Keratinocyte (primary cell): ENCODE results near the gene RPL37A.

Experiments
- EZH2 ChIP-seq: IDR thresholded peaks from one replicate; pipeline ENCODE4 v1.6.1; 2012; ENCODE audit warnings: inconsistent platforms, mild to moderate bottlenecking, low read length, moderate library complexity
- TF ChIP-seq, protein P1 (sequence below), 3 experiments: IDR thresholded peaks in 1 of 3; conservative IDR thresholded peaks in 1 of 3; optimal IDR thresholded peaks in 1 of 3; 2 replicates in 2 of 3; 3 replicates in 1 of 3; pipeline versions ENCODE3 to v1.5.1; 2011; ENCODE audit warnings: low read length in 3 of 3, mild to moderate bottlenecking in 3 of 3, moderate library complexity in 2 of 3, control low read depth in 1 of 3, inconsistent platforms in 1 of 3; ENCODE audit not compliant: insufficient read depth in 2 of 3; ENCODE audit errors: extremely low read depth in 1 of 3

DNA sequence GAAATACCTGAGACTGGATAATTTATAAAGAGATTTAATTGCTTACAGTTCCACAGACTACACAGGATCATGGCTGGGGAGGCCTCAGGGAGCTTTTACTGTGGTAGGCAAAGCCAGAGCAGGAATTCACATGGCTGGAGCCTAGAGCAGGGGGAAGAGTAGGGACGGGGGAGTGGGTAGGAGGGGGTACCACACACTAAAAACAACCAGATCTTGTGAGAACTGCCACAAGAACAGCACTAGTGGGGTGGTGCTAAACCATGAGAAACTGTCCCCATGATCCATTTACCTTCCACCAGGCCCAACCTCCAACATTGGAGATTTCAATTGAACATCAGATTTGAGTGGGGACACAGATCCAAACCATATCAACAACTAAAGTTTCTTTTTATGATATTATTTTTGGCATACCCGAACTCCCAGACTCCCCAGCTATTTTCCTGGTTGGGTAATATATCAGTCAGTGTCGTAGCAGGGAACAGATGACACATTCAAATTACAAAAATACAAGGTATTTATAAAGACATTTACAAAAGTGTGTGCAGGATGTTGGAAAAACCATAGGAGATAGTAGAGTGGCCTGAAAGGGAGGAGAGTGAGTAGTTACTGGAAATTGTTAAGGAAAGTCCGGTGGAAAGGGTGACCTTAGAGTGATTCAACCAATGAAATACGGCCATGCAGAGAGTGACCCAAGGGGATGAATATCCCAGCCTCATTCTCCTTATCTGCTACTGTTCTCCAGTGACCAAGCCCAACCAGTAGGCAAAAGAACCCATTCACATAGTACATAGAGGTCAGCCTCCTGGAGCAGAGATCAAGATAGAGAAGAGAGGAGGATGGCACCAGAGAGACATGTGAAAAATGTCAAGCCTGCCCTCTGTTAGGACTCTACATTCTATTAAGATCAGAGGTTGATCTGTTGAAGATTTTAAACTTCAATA lies 8.8 kb downstream of the RPL37A start:
- TF ChIP-seq, protein P1, sequence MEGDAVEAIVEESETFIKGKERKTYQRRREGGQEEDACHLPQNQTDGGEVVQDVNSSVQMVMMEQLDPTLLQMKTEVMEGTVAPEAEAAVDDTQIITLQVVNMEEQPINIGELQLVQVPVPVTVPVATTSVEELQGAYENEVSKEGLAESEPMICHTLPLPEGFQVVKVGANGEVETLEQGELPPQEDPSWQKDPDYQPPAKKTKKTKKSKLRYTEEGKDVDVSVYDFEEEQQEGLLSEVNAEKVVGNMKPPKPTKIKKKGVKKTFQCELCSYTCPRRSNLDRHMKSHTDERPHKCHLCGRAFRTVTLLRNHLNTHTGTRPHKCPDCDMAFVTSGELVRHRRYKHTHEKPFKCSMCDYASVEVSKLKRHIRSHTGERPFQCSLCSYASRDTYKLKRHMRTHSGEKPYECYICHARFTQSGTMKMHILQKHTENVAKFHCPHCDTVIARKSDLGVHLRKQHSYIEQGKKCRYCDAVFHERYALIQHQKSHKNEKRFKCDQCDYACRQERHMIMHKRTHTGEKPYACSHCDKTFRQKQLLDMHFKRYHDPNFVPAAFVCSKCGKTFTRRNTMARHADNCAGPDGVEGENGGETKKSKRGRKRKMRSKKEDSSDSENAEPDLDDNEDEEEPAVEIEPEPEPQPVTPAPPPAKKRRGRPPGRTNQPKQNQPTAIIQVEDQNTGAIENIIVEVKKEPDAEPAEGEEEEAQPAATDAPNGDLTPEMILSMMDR (optimal IDR thresholded peaks at IDR 0.05 in 1 of 3, IDR thresholded peaks at IDR 0.05 in 1 of 3, conservative IDR thresholded peaks at IDR 0.05 in 1 of 3; ENCODE audit: extremely low read depth in 1 of 3, insufficient read depth in 2 of 3, low read length in 3 of 3): no peak
- no peak for TF ChIP-seq EZH2
